Astrocyte (in vitro differentiated cells and primary cell): ENCODE data around the gene S100A16. TPM values are rescaled to one million over a fixed set of nuclear protein-coding genes. Genes with fewer than 3 reads are reported as not detected.
A peak's percentile ranks its signal among the peaks of the same experiment; 100 is the strongest.

ENCODE experiments used
- DNase-seq: peaks from one replicate; pipeline ENCODE4 v3.0.0-alpha.2; 2010; ENCODE audit warnings: low read depth
- FAIRE-seq: peaks from 2 replicates; lab custom pipeline; 2011; peaks lifted over from hg19 to GRCh38; lab: Jason Lieb, UNC
- H2AFZ ChIP-seq: 2 replicates; pipeline ENCODE4 v1.6.0; 2012; ENCODE audit warnings: low read depth, low read length, inconsistent platforms
- H3K27ac ChIP-seq: 2 replicates; pipeline ENCODE4 v1.5.1; 2011; ENCODE audit warnings: low read depth, low read length, inconsistent platforms
- H3K27me3 ChIP-seq: 2 replicates; pipeline ENCODE4 v1.6.0; 2011; ENCODE audit warnings: low read length, inconsistent platforms; ENCODE audit not compliant: insufficient read depth
- H3K36me3 ChIP-seq: 2 replicates; pipeline ENCODE4 v1.5.1; 2011; ENCODE audit warnings: low read length, inconsistent platforms; ENCODE audit not compliant: insufficient read depth
- H3K4me1 ChIP-seq: 2 replicates; pipeline ENCODE4 v1.5.1; 2011; ENCODE audit warnings: low read length, inconsistent platforms; ENCODE audit not compliant: insufficient read depth
- H3K4me2 ChIP-seq: 2 replicates; pipeline ENCODE4 v1.6.0; 2012; ENCODE audit warnings: low read length, inconsistent platforms
- H3K4me3 ChIP-seq: 2 replicates; pipeline ENCODE4 v1.5.1; 2011; ENCODE audit warnings: low read depth, mild to moderate bottlenecking, low read length, inconsistent platforms; ENCODE audit not compliant: insufficient read depth
- H3K79me2 ChIP-seq: 2 replicates; pipeline ENCODE4 v1.6.0; 2012; ENCODE audit warnings: mild to moderate bottlenecking, low read length, inconsistent platforms; ENCODE audit not compliant: insufficient read depth
- H3K9ac ChIP-seq: 2 replicates; pipeline ENCODE4 v1.6.0; 2012; ENCODE audit warnings: mild to moderate bottlenecking, low read length, inconsistent platforms
- H3K9me3 ChIP-seq: 2 replicates; pipeline ENCODE4 v1.5.1; 2012; ENCODE audit warnings: low read depth, mild to moderate bottlenecking, low read length, inconsistent platforms; ENCODE audit not compliant: insufficient read depth
- H4K20me1 ChIP-seq: 2 replicates; pipeline ENCODE4 v1.6.0; 2012; ENCODE audit warnings: low read length, inconsistent platforms; ENCODE audit not compliant: insufficient read depth
- H3K27ac Mint-ChIP-seq: one replicate; pipeline ENCODE4 v1.8.0; 2021; ENCODE audit warnings: mild to moderate bottlenecking, mixed read lengths; ENCODE audit not compliant: unreplicated experiment
- H3K27me3 Mint-ChIP-seq: one replicate; pipeline ENCODE4 v1.8.0; 2021; ENCODE audit warnings: low read depth, mixed read lengths; ENCODE audit not compliant: unreplicated experiment
- H3K36me3 Mint-ChIP-seq: one replicate; pipeline ENCODE4 v1.8.0; 2021; ENCODE audit warnings: low read depth, mixed read lengths; ENCODE audit not compliant: unreplicated experiment
- H3K4me1 Mint-ChIP-seq: one replicate; pipeline ENCODE4 v1.8.0; 2021; ENCODE audit warnings: low read depth, mixed read lengths; ENCODE audit not compliant: unreplicated experiment
- H3K4me3 Mint-ChIP-seq: one replicate; pipeline ENCODE4 v1.8.0; 2021; ENCODE audit warnings: mild to moderate bottlenecking, moderate library complexity, mixed read lengths; ENCODE audit not compliant: unreplicated experiment
- H3K9me3 Mint-ChIP-seq: one replicate; pipeline ENCODE4 v1.8.0; 2021; ENCODE audit warnings: mild to moderate bottlenecking, mixed read lengths; ENCODE audit not compliant: unreplicated experiment
- EZH2 ChIP-seq: IDR thresholded peaks from 2 replicates; pipeline ENCODE4 v1.6.1; 2012; ENCODE audit warnings: mild to moderate bottlenecking, low read length, inconsistent platforms; ENCODE audit not compliant: insufficient read depth
- total RNA-seq: library from RNA; stranded (reverse); gene quantifications from 2 replicates; pipeline ENCODE4 v1.2.1, GENCODE V29; 2021
- TF ChIP-seq, protein P1 (sequence below): IDR thresholded peaks from 2 replicates; pipeline ENCODE4 v1.5.1; 2011; ENCODE audit warnings: low read depth, mild to moderate bottlenecking, inconsistent platforms, low read length, moderate library complexity; ENCODE audit not compliant: insufficient read depth

The S100A16 gene
- total RNA-seq, 1 donor from 2014 or later, result 54.4 TPM

DNA sequence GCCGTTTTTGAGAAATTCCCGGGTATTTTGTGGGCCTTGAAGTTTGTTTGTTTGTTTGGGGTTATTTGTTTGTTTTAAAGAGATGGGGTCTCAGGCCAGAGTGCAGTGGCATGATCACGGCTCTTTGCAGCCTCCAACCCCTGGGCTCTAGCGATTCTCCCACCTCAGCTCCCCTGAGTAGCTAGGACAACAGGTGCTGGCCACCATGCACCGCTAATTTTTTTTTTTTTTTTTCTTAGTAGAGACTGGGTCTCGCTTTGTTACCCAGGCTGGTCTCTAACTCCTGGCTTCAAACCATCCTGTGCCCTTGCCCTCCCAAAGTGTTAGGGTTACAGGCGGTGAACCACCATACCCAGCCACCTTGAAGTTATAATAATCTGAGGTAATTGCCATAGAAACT is 22.9 kb upstream of the S100A16 start:
- Histone ChIP-seq H3K27ac (no peak overlapping the region), H3K9me3 (no peaks in the 10 kb centered on the region), H3K79me2 (peaks cover 62% of the 10 kb centered on the region), H4K20me1 (peaks cover 40% of the 10 kb centered on the region), H3K36me3 (peaks cover 38% of the 10 kb centered on the region), H3K4me3 (no peak overlapping the region), H3K27me3 (no peaks in the 10 kb centered on the region), H3K9ac (no peak overlapping the region), H3K4me1 (peaks cover 9% of the 10 kb centered on the region), H3K4me2 (peak overlapping the region; percentile 94), H2AFZ (no peak overlapping the region)
- DNase-seq (no peak), FAIRE-seq (no peak)
- no peaks in the 10 kb centered on the region for H3K27me3 Mint-ChIP-seq
- peaks cover 2% of the 10 kb centered on the region for H3K9me3 Mint-ChIP-seq
- TF ChIP-seq, protein P1, sequence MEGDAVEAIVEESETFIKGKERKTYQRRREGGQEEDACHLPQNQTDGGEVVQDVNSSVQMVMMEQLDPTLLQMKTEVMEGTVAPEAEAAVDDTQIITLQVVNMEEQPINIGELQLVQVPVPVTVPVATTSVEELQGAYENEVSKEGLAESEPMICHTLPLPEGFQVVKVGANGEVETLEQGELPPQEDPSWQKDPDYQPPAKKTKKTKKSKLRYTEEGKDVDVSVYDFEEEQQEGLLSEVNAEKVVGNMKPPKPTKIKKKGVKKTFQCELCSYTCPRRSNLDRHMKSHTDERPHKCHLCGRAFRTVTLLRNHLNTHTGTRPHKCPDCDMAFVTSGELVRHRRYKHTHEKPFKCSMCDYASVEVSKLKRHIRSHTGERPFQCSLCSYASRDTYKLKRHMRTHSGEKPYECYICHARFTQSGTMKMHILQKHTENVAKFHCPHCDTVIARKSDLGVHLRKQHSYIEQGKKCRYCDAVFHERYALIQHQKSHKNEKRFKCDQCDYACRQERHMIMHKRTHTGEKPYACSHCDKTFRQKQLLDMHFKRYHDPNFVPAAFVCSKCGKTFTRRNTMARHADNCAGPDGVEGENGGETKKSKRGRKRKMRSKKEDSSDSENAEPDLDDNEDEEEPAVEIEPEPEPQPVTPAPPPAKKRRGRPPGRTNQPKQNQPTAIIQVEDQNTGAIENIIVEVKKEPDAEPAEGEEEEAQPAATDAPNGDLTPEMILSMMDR, result no peak
- no peak for TF ChIP-seq EZH2
- H3K4me3 Mint-ChIP-seq, result peak overlapping the region; percentile 97
- H3K36me3 Mint-ChIP-seq, result peaks cover 9% of the 10 kb centered on the region
- H3K27ac Mint-ChIP-seq, result no peak overlapping the region
- peaks cover 4% of the 10 kb centered on the region for H3K4me1 Mint-ChIP-seq

DNA sequence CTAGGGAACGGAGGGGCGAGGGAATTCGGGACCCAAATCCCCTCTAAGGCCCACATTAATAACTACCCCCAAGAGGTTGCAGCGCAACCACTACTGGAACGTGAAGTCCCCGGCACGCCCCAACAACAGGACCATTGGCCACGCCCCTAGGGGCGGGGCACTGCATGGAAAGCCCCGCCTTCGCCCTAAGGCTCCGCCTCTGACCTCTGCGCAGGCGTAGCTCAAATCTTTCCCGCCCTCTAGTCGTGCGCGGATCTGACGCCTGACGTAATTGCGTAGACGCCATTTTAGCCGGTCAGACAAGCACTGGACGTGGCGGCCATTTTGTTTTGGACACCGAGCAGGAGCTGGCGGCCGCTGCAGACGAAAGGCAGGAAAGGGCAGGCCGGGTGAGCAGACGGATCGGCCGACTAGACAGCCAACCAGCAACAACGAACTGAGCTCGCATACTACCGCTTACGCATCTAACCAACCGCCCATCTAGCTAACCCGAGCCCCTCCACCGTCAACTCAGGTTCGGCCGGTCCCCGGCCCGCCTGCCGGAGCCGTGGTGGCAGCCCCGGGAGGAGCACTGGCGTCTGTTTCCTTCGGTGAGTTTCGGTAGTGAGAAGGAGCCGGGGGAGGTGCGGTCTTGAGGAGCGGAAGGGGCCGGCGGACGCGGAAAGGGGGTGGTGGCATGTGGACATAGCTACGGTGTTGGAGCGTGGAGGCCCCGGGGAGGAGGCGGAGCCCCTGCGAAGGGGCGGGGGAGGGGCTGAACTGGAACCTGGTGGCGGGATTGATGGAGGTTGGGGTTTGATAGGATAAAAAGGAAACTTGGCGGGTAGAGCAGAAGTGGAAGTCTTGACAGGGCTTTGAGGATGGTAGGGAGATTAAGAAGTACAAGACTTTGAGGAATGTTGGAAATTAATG is 21.1 kb upstream of the S100A16 start, which contains the start of gene CHTOP:
Gene CHTOP (plus strand): TSS at position 313 of the 912 bp plus-strand sequence. CDS start 2,523 bp downstream, outside the sequence.
- Mint-ChIP-seq H3K36me3 (peaks cover 9% of the 10 kb centered on the region), H3K4me3 (peak within 1 kb of the TSS; percentile 97), H3K9me3 (peaks cover 2% of the 10 kb centered on the region), H3K4me1 (peaks cover 14% of the 10 kb centered on the region), H3K27me3 (no peaks in the 10 kb centered on the region), H3K27ac (peak within 1 kb of the TSS; percentile 98)
- peaks cover 25% of the 10 kb centered on the region for H3K36me3 ChIP-seq
- peak within 1 kb of the TSS; percentile 94 for H3K4me2 ChIP-seq
- TF ChIP-seq EZH2, result no peak
- TF ChIP-seq, protein P1, result no peak
- FAIRE-seq (no peak), DNase-seq (peak; percentile 93)
- H3K9ac ChIP-seq, result peak within 1 kb of the TSS; percentile 100
- peaks cover 32% of the 10 kb centered on the region for H4K20me1 ChIP-seq
- H3K9me3 ChIP-seq, result no peaks in the 10 kb centered on the region
- peak within 1 kb of the TSS; percentile 93 for H3K4me3 ChIP-seq
- peaks cover 45% of the 10 kb centered on the region for H3K79me2 ChIP-seq
- H3K27ac ChIP-seq, result peak within 1 kb of the TSS; percentile 100
- H2AFZ ChIP-seq, result peak within 1 kb of the TSS; percentile 71
- no peaks in the 10 kb centered on the region for H3K27me3 ChIP-seq
- H3K4me1 ChIP-seq, result peaks cover 9% of the 10 kb centered on the region
